Endothelial cell (in vitro differentiated cells): Measurements from ENCODE around the gene JPH3. TPM values are rescaled to one million over a fixed set of nuclear protein-coding genes. Genes with fewer than 3 reads are reported as not detected.
A peak's percentile ranks its signal among the peaks of the same experiment; 100 is the strongest.
"Not testable (repeated sequence)": the region's sequence is repeated elsewhere in the genome, so short reads cannot be mapped to it uniquely, and the experiment has no call there.

Source experiments
- DNase-seq: peaks from one replicate; pipeline ENCODE4 v3.0.0; 2021; ENCODE audit warnings: low spot score
- H3K27ac Mint-ChIP-seq: one replicate; pipeline ENCODE4 v1.8.0; 2021; ENCODE audit warnings: mixed read lengths, inconsistent platforms; ENCODE audit not compliant: unreplicated experiment
- H3K27me3 Mint-ChIP-seq: one replicate; pipeline ENCODE4 v1.8.0; 2021; ENCODE audit warnings: mild to moderate bottlenecking, moderate library complexity, mixed read lengths, inconsistent platforms; ENCODE audit not compliant: unreplicated experiment
- H3K36me3 Mint-ChIP-seq: one replicate; pipeline ENCODE4 v1.8.0; 2021; ENCODE audit warnings: mild to moderate bottlenecking, low read depth, mixed read lengths, inconsistent platforms; ENCODE audit not compliant: unreplicated experiment
- H3K4me1 Mint-ChIP-seq: one replicate; pipeline ENCODE4 v1.8.0; 2021; ENCODE audit warnings: mild to moderate bottlenecking, mixed read lengths, inconsistent platforms; ENCODE audit not compliant: unreplicated experiment
- H3K4me3 Mint-ChIP-seq: one replicate; pipeline ENCODE4 v1.8.0; 2021; ENCODE audit warnings: mild to moderate bottlenecking, mixed read lengths, inconsistent platforms; ENCODE audit not compliant: unreplicated experiment
- H3K9me3 Mint-ChIP-seq: one replicate; pipeline ENCODE4 v1.8.0; 2021; ENCODE audit warnings: mixed read lengths, inconsistent platforms; ENCODE audit not compliant: unreplicated experiment
- CTCF ChIP-seq: fragments of 200-600 bp; sonication (generic); IDR thresholded peaks from one replicate; pipeline ENCODE4 v1.5.0; 2021; ENCODE audit warnings: antibody characterized with exemption; ENCODE audit not compliant: unreplicated experiment
- total RNA-seq: library from RNA; stranded (reverse); fragmentation: NEBNext Ultra II Directional; extraction: Animal tissue kit (Norgen Biotek cat#: 25700); gene quantifications from one replicate; pipeline ENCODE4 v1.2.1, GENCODE V29; 2021; ENCODE audit not compliant: unreplicated experiment

The JPH3 gene
- total RNA-seq, 1 donor from 2014 or later = 19.1 TPM

- no peak for TF ChIP-seq CTCF
- Mint-ChIP-seq H3K27ac (peak overlapping the region; percentile 14), H3K27me3 (peaks cover 7% of the 10 kb centered on the region), H3K4me3 (no peak overlapping the region), H3K9me3 (no peaks in the 10 kb centered on the region), H3K4me1 (peaks cover 21% of the 10 kb centered on the region), H3K36me3 (peaks cover 41% of the 10 kb centered on the region)
- DNase-seq = no peak
Measured at GRCh38 chr16:87724490-87725291, 122.4 kb downstream of the JPH3 start.

GRCh38 chr16:87725596-87726235, 123.4 kb downstream of the JPH3 start:
- Mint-ChIP-seq H3K4me1 (peaks cover 21% of the 10 kb centered on the region), H3K27me3 (peaks cover 7% of the 10 kb centered on the region), H3K9me3 (no peaks in the 10 kb centered on the region), H3K27ac (peak overlapping the region; percentile 24), H3K36me3 (peaks cover 38% of the 10 kb centered on the region), H3K4me3 (no peak overlapping the region)
- no peak for TF ChIP-seq CTCF
- no peak for DNase-seq

GRCh38 chr16:87726577-87726976, 124.3 kb downstream of the JPH3 start:
- peaks cover 34% of the 10 kb centered on the region for H3K36me3 Mint-ChIP-seq
- peaks cover 21% of the 10 kb centered on the region for H3K4me1 Mint-ChIP-seq
- H3K9me3 Mint-ChIP-seq, DNase-seq, H3K4me3 Mint-ChIP-seq, H3K27me3 Mint-ChIP-seq: not testable (repeated sequence)
- H3K27ac Mint-ChIP-seq = peak overlapping the region; percentile 80

- H3K36me3 Mint-ChIP-seq = peaks cover 27% of the 10 kb centered on the region
- DNase-seq = no peak
- H3K4me1 Mint-ChIP-seq = peaks cover 16% of the 10 kb centered on the region
- H3K27me3 Mint-ChIP-seq = peaks cover 5% of the 10 kb centered on the region
- no peak overlapping the region for H3K4me3 Mint-ChIP-seq
- H3K9me3 Mint-ChIP-seq = no peaks in the 10 kb centered on the region
- TF ChIP-seq CTCF = no peak
- H3K27ac Mint-ChIP-seq = peak overlapping the region; percentile 91
Measured at GRCh38 chr16:87727346-87727745, 125.0 kb downstream of the JPH3 start.

GRCh38 chr16:87728026-87728425, 125.7 kb downstream of the JPH3 start:
- no peak for DNase-seq
- peaks cover 16% of the 10 kb centered on the region for H3K4me1 Mint-ChIP-seq
- H3K9me3 Mint-ChIP-seq = no peaks in the 10 kb centered on the region
- H3K27ac Mint-ChIP-seq = peak overlapping the region; percentile 91
- H3K36me3 Mint-ChIP-seq = peaks cover 22% of the 10 kb centered on the region
- TF ChIP-seq CTCF = no peak
- no peak overlapping the region for H3K4me3 Mint-ChIP-seq
- H3K27me3 Mint-ChIP-seq = peaks cover 4% of the 10 kb centered on the region
